Measurements from ENCODE around the gene TFDP2. TPM values are rescaled to one million over a fixed set of nuclear protein-coding genes. Genes with fewer than 3 reads are reported as not detected.

TFDP2 gene
- total and polyA plus RNA-seq, 12 donors: 11.0 to 77.8 (median 54.3) TPM

GRCh38 chr3:142029052-142029642, 120.2 kb downstream of the TFDP2 start:
- H3K27me3 ChIP-seq: no peaks in the 10 kb centered on the region
- TF ChIP-seq CTCF (IDR thresholded peaks at IDR 0.05): no peak
- WGBS, 2 donors: 11 to 25% methylated on average over 3 of the region's 3 CpGs
- intact Hi-C loops (cut with DNase I): loop anchor here in 1 of 10 donors (10.0 kb wide), 1 partner anchor 116 kb away; the partner anchor contains the start of gene TFDP2
- H3K36me3 ChIP-seq: no peaks in the 10 kb centered on the region
- peak overlapping the region in 3 of 10 donors; percentile 42 to 61 (median 57) for H3K4me3 ChIP-seq
- ATAC-seq: peak in 3 of 8 donors; percentile 41 to 62 (median 60)
- H3K4me1 ChIP-seq: peaks cover 0 to 35% (median 22%) of the 10 kb centered on the region in 9 donors
- H3K27ac ChIP-seq: peak overlapping the region in 8 of 10 donors; percentile 32 to 73 (median 44)
- H3K9me3 ChIP-seq: no peaks in the 10 kb centered on the region
- no peak for DNase-seq

GRCh38 chr3:142028243-142028777, 121.0 kb downstream of the TFDP2 start:
- Histone ChIP-seq H3K27ac (peak overlapping the region in 8 of 10 donors; percentile 5 to 73 (median 44)), H3K27me3 (no peaks in the 10 kb centered on the region), H3K4me1 (peaks cover 0 to 35% (median 22%) of the 10 kb centered on the region in 9 donors), H3K9me3 (no peaks in the 10 kb centered on the region), H3K4me3 (peak overlapping the region; percentile 11 to 61 (median 54)), H3K36me3 (no peaks in the 10 kb centered on the region)
- intact Hi-C loops (cut with DNase I): loop anchor here in 1 of 10 donors (10.0 kb wide), 1 partner anchor 116 kb away; the partner anchor contains the start of gene TFDP2
- peak in 1 of 9 donors; percentile 20 for TF ChIP-seq CTCF (IDR thresholded peaks at IDR 0.05)
- DNase-seq (peak in 1 of 2 donors; percentile 58), ATAC-seq (peak in 7 of 8 donors; percentile 67 to 89 (median 83))
- WGBS, 2 donors: 1 to 4% methylated on average over 4 of the region's 4 CpGs

GRCh38 chr3:142027735-142028134, 121.6 kb downstream of the TFDP2 start:
- Histone ChIP-seq H3K36me3 (no peaks in the 10 kb centered on the region), H3K4me1 (peaks cover 0 to 35% (median 22%) of the 10 kb centered on the region in 9 donors), H3K27ac (peak overlapping the region in 7 of 10 donors; percentile 5 to 73 (median 45)), H3K4me3 (peak overlapping the region; percentile 11 to 61 (median 54)), H3K9me3 (no peaks in the 10 kb centered on the region), H3K27me3 (no peaks in the 10 kb centered on the region)
- WGBS, 2 donors: 2 to 5% methylated on average over 2 of the region's 2 CpGs
- intact Hi-C loops (cut with DNase I): loop anchor here in 1 of 10 donors (10.0 kb wide), 1 partner anchor 117 kb away; the partner anchor contains the start of gene TFDP2
- DNase-seq (no peak), ATAC-seq (peak in 6 of 8 donors; percentile 55 to 86 (median 73))
- no peak for TF ChIP-seq CTCF (IDR thresholded peaks at IDR 0.05)

GRCh38 chr3:142027300-142027699, 122.0 kb downstream of the TFDP2 start:
- Histone ChIP-seq H3K27ac (peak overlapping the region in 7 of 10 donors; percentile 5 to 73 (median 45)), H3K4me1 (peaks cover 0 to 40% (median 24%) of the 10 kb centered on the region in 9 donors), H3K27me3 (no peaks in the 10 kb centered on the region), H3K9me3 (no peaks in the 10 kb centered on the region), H3K4me3 (peak overlapping the region in 9 of 10 donors; percentile 40 to 61 (median 54)), H3K36me3 (no peaks in the 10 kb centered on the region)
- TF ChIP-seq CTCF (IDR thresholded peaks at IDR 0.05): no peak
- intact Hi-C loops (cut with DNase I): loop anchor here in 1 of 10 donors (10.0 kb wide), 1 partner anchor 118 kb away; the partner anchor contains the start of gene TFDP2
- 6 to 8% methylated on average over 3 of the region's 3 CpGs for WGBS, 2 donors
- ATAC-seq: peak in 1 of 8 donors; percentile 43
- DNase-seq: no peak
